Skeletal muscle cell (primary cell): ENCODE data around the gene CACNA2D3.

ENCODE experiments used
- DNase-seq: peaks from one replicate; pipeline ENCODE4 v3.0.0-alpha.2; 2010; ENCODE audit warnings: low read depth
- H3K4me3 ChIP-seq: 2 replicates; pipeline ENCODE4 v1.5.1; 2011; ENCODE audit warnings: low read depth, mild to moderate bottlenecking, control low read depth, low read length, moderate library complexity

The CACNA2D3 gene

GRCh38 chr3:54349231-54349652, 226.9 kb downstream of the CACNA2D3 start:
- DNase-seq, result no peak
- no peak overlapping the region for H3K4me3 ChIP-seq

- no peak for DNase-seq
- H3K4me3 ChIP-seq, result no peak overlapping the region
These were observed 227.3 kb downstream of the CACNA2D3 start for GRCh38 chr3:54349691-54350090.

GRCh38 chr3:54353546-54353945, 231.2 kb downstream of the CACNA2D3 start:
- DNase-seq, result no peak
- H3K4me3 ChIP-seq, result no peak overlapping the region

- DNase-seq, result no peak
- no peak overlapping the region for H3K4me3 ChIP-seq
These were observed 231.6 kb downstream of the CACNA2D3 start for GRCh38 chr3:54353946-54354345.

- no peak overlapping the region for H3K4me3 ChIP-seq
- no peak for DNase-seq
These were observed 233.4 kb downstream of the CACNA2D3 start for GRCh38 chr3:54355800-54356199.

GRCh38 chr3:54356261-54357045, 234.1 kb downstream of the CACNA2D3 start:
- DNase-seq, result no peak
- H3K4me3 ChIP-seq, result no peak overlapping the region

GRCh38 chr3:54357301-54357700, 234.9 kb downstream of the CACNA2D3 start:
- DNase-seq, result no peak
- no peak overlapping the region for H3K4me3 ChIP-seq

- DNase-seq, result no peak
These were observed 236.0 kb downstream of the CACNA2D3 start for GRCh38 chr3:54358316-54358715.

GRCh38 chr3:54358969-54359694, 236.8 kb downstream of the CACNA2D3 start:
- DNase-seq, result no peak
- no peak overlapping the region for H3K4me3 ChIP-seq

More at GRCh38 chr3:54358316-54358715, 236.0 kb downstream of the CACNA2D3 start:
- H3K4me3 ChIP-seq, result no peak overlapping the region

- no peak overlapping the region for H3K4me3 ChIP-seq
- no peak for DNase-seq
These were observed 238.0 kb downstream of the CACNA2D3 start for GRCh38 chr3:54360320-54360719.

GRCh38 chr3:54361746-54362283, 239.5 kb downstream of the CACNA2D3 start:
- no peak overlapping the region for H3K4me3 ChIP-seq
- no peak for DNase-seq

- no peak overlapping the region for H3K4me3 ChIP-seq
- DNase-seq, result no peak
These were observed 243.8 kb downstream of the CACNA2D3 start for GRCh38 chr3:54366007-54366750.

- no peak for DNase-seq
- no peak overlapping the region for H3K4me3 ChIP-seq
These were observed 244.5 kb downstream of the CACNA2D3 start for GRCh38 chr3:54366839-54367238.

GRCh38 chr3:54372232-54372631, 249.9 kb downstream of the CACNA2D3 start:
- DNase-seq, result no peak
- no peak overlapping the region for H3K4me3 ChIP-seq

- DNase-seq, result no peak
- no peak overlapping the region for H3K4me3 ChIP-seq
These were observed 252.0 kb downstream of the CACNA2D3 start for GRCh38 chr3:54374214-54374852.

GRCh38 chr3:54376142-54376807, 253.9 kb downstream of the CACNA2D3 start:
- DNase-seq, result no peak
- H3K4me3 ChIP-seq, result no peak overlapping the region

GRCh38 chr3:54376939-54377578, 254.7 kb downstream of the CACNA2D3 start:
- no peak for DNase-seq
- H3K4me3 ChIP-seq, result no peak overlapping the region

GRCh38 chr3:54378184-54378583, 255.8 kb downstream of the CACNA2D3 start:
- no peak for DNase-seq
- no peak overlapping the region for H3K4me3 ChIP-seq
